Astrocyte of the cerebellum (primary cell): ENCODE results near the gene TMEM239.

Experiments
- DNase-seq: peaks from one replicate; pipeline ENCODE4 v3.0.0-alpha.2; 2011; ENCODE audit warnings: low read depth
- H3K4me3 ChIP-seq: 2 replicates; pipeline ENCODE4 v1.5.1; 2011; ENCODE audit warnings: mild to moderate bottlenecking, low read depth, low read length, moderate library complexity
- CTCF ChIP-seq: IDR thresholded peaks from 2 replicates; pipeline ENCODE4 v1.5.1; 2012; ENCODE audit warnings: low read length, low read depth, moderate library complexity, mild to moderate bottlenecking; ENCODE audit errors: missing control alignments
- in situ Hi-C: cut with HindIII; loops from 2 replicates; pipeline ENCODE4 v1.10.0; 2017; ENCODE audit warnings: low sequenced_read_pairs

Gene TMEM239

GRCh38 chr20:2866236-2866635, 50.1 kb downstream of the TMEM239 start:
- no peak for DNase-seq
- no peak for TF ChIP-seq CTCF
- in situ Hi-C loops = no loop called here
- H3K4me3 ChIP-seq = no peak overlapping the region

GRCh38 chr20:2867081-2867864, 51.1 kb downstream of the TMEM239 start:
- TF ChIP-seq CTCF = no peak
- H3K4me3 ChIP-seq = no peak overlapping the region
- in situ Hi-C loops = no loop called here
- no peak for DNase-seq
